Left renal pelvis (tissue), 4 donors: Measurements from ENCODE around the gene PTTG2. TPM values are rescaled to one million over a fixed set of nuclear protein-coding genes. Genes with fewer than 3 reads are reported as not detected.

Experiments
- DNase-seq, 4 donors: peaks; one replicate each; pipeline ENCODE4 v3.0.0-alpha.2; 2013; ENCODE audit warnings: low read depth in 4 of 4, low spot score in 3 of 4
- polyA plus RNA-seq, 4 donors: library from polyadenylated mRNA; unstranded; fragments of 120-200 nt; gene quantifications; one replicate each; pipeline ENCODE4 v1.2.1, GENCODE V29; 2013; ENCODE audit not compliant: insufficient read length in 4 of 4

PTTG2 gene
- polyA plus RNA-seq, 4 donors: 0.23 TPM; not detected in 3

DNA sequence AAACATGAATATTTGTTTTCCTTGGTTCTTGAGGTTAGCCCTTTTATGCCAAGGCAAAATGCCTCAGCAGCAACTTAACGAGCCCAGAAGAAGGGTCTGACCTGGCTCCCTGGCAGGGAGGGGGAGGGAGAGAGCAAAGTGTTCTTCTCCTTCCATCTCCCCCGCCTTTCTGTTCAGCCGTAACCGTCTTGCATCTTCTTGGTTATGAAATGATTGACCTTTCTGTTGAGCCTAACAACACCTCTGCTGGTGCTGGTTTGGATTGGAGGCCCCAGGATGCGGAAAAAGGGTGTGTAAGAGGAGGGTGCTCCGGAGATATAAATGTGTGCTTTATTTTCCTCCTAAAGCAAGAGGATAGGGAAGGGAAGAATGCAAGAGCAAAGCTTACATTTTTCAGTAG is 44.7 kb downstream of the PTTG2 start:
- no peak for DNase-seq

DNA sequence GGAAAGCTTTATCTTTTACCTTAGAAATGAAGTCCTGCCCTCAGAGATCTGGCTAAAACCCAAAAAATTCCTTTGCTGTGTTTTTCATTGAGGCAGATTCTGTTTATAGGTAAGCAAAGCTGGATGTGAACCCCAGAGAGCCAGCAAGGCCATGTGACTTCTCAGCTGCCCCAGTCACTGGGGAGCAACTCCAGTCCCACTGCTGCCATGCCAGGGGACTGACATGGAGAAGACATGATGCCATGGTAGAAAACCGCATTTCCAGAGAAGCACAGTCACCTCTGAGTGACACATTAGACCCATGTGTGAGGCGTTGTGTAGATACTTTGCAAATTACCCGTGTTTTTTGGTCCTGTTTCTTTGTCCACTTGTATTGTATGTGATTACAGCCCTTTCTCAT is 45.4 kb downstream of the PTTG2 start:
- DNase-seq: no peak

DNA sequence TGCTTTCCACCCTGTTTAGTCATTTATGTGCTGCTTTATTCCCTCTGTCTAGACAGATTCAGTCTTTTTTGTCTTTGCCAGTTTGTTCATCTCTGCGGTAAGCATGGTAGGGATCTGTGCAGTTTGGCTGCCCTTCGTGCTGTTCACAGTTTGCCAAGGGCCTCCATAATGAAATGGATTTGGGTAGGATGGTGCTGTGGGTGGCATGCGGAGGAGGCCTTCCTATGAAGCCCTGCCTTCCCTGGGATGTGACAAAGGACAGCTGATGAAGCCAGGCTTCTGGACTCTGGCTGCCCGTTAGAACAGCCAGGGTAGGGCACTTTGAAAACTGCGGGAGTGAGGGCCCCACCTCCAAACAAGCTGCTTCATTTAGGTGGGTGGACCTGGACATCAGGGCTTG is 47.4 kb downstream of the PTTG2 start:
- no peak for DNase-seq

DNA sequence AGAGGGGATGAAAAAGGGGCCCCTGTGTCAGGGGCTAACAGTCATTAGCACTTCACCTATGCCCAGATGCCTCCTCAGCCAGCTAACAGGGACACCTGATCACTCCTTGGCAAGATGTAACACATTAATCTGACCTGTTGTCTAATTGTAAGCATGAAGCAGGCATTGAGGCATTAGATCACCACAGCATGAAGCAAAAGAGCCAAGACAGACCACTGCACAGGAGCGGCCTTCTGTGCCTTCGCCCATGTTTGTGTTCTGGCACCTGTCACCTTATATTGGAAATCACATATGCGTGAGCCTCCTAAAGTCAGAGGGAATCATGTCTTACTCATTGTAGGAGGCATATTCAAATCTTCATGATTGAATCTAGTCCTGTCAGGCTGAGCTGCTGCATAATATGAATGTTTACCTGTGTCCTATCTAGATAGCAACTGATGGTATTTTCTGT is 48.4 kb downstream of the PTTG2 start:
- DNase-seq: no peak

DNA sequence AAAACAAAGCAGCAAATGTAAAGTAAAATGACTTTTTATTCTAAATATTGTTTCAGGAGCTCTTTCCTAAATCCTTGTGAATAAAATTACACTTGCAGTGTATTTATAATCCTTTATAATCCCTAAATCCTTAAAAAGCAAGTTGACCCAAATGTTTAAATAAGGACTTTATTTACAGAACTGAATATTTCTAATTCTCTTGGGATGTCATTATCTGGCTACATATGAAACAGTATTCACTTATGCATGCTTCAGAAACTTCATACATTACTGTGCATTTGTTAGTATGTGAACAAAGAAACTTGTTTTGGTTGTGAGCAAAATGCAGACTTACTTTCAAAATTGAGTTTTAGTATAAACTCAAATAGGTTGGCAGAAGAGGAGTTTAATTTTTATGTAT is 49.2 kb downstream of the PTTG2 start:
- DNase-seq: no peak

DNA sequence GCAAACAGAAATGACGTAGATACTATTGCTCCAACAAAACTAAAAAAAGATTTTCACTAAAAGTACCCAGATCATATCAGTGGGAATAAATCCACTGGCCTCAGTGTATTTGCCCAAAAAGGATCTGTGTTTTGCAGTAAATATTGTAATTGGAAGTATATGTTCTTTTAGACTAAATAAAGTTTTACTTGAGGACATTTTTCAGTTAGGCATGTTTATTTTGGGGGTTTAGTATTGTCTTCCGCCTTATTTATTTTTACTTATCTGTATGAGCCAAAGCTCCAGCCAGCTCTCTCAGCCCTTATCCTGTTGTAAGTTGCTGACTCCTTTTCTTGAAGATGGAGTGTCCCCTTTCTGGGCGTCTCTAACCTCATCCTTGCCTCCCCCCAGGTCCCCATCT is 49.8 kb downstream of the PTTG2 start:
- DNase-seq: no peak

Other genes starting within 250 kb of the PTTG2 start
- gene PGM2, start 133.7 kb upstream of the PTTG2 start, polyA plus RNA-seq: 10 to 100 TPM; 26.4 to 45.3 (median 37.8) TPM
- gene TBC1D1, start 69.3 kb upstream of the PTTG2 start, polyA plus RNA-seq: 100 to 1,000 TPM in 3 of 4 donors, 10 to 100 TPM in 1; 48.5 to 194 (median 183) TPM